ENCODE data around the gene STARD13.

The STARD13 gene

DNA sequence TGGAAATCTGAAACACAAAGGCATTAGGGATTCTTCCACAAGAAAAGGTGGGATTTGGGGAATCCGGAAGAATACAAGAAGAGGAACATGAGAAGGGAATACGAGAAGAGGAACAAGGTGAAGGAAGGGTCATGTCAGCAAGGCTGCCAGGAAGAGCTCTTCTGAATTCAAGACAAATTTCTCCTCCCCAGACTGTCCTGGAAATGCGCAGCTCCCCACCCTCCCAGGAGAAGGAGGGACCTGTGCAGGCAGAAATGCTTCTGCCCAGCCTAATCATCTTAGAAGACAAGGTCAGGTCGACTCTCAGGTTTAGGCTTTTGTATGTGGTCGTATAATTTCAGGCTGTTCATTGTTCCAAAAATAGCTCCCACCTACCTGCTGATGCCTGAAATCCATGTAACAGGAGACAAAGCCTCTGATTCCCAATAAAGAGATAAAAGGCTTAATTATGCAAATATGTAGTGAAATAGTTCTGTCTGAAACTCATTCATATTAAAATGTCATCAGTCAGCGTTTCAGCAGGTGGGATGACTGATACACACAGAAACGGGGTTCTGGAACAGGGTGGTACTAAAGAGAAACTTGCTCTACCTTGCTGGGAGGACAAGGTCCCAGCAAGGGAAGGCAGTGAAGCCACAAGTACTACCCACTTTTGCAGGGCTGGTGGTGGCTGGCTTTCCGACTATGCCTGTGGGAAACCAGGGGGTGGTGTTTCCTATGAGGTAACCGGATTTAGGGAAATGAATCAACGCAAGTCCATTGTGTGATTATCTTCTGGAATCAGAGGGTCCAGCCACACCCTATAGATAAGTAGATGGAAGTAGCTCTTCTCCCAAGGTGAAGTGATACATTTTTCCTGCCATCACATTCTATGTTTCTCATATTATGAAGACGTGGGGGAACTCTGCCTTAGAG lies 193.2 kb downstream of the STARD13 start:
- no peak for DNase-seq (ENCODE audit: low read depth in 2 of 2)

DNA sequence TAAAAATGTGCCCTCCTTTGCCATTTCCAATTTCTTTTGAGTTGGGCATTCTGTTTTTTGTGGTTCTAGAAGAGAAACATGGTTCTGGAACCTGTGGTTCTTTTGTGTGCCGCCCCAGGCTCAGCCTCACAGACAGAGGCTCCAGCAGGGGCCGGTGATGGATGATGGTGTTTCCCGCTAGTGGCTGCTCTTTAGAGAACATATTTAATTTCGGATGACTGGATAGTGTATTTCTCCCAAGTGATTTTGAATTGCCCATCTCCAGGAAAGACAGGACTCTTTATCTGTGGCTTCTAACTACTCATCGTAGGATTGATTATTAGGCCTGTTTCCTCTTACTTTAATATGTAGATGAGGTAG lies 194.2 kb downstream of the STARD13 start:
- no peak for DNase-seq (ENCODE audit: low read depth in 2 of 2)

DNA sequence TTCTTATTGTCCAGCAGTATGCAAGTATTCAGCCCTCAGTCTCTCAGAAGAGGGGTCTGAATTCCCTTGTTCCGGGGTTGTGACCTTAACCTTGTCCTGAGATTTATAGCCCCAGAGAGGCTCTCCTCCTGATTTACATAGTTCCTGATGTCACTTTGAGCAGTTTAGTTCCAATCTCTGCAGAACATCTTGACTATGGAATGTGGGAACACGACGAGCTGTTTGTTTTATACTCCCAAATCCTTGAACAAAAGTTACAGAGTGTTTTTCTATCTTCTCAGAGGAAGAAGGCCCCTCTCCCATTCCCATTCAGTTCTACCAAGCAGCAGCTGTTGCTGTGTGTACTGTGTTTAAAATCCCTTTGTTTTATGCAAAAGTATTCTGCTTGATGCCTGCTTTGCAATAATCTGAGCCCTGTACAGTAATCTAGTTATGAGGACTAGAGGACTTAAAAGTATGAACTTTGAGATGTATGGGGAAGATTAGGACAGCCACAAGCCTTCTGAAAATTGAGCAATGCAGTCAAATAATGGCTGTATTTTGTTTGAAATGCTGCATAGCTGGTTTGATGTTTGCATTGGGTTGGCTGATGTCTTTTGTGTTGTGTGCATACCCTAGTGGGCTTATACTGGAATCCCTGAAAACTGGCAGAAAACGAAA lies 194.7 kb downstream of the STARD13 start:
- DNase-seq (ENCODE audit: low read depth in 2 of 2), result no peak

DNA sequence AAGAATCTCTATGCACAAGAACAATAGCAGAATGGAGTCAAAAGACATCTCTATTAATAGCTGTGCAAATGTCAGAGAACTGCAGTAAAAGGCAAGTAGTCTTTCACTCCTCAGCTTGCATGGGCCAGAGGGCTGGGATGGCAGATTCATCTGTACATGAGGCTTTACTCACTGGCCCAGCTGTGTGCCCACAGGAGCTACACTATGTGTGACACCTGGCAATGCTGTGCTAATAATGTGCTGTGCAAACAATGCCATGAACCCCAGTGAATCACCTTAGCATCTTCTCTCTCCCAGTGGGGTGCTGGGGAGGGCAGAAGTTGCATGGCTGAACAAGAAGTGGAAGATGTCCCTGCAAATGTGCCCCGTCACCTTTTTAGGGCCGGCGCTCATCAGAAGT lies 196.2 kb downstream of the STARD13 start:
- DNase-seq (ENCODE audit: low read depth in 2 of 2), result no peak

DNA sequence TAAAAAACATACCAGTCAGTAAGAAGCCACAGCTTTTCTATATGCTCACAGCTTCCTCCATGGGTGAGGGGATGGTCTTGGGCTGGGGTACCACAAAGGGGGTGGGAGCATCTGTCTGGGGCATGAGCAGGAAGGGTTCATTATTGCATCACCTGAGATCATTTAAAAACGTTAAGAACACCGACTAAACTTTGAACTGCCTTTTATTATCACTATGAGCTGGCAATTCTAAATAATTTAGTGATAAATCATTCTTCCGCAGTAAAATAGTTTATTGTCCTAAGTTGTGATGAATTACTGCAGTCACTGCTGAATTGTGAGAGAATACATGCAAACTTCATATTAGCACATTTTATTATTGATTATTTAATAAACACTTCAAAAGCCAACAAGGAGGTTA lies 197.8 kb downstream of the STARD13 start:
- DNase-seq (ENCODE audit: low read depth in 2 of 2), result no peak

DNA sequence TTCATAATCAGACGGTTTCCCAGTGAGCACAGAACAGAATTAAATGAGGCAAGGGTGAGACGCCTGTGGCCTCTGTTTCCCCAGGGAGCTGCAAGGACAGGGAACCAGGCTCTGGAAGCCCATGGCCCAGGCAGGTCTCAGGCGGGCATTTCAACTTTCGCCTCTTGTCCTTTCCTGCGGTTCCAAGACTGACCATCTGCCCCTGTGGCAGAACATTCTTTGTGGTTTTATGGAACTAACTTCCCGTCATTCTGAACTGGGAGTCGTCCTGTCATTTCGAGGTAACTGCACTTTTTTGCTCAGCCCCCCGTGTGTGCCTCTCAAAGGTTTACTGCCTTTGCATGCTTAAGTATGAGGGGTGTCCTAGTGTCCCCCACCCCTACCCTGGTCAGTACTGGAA lies 198.5 kb downstream of the STARD13 start:
- DNase-seq (ENCODE audit: low read depth in 2 of 2), result no peak

DNA sequence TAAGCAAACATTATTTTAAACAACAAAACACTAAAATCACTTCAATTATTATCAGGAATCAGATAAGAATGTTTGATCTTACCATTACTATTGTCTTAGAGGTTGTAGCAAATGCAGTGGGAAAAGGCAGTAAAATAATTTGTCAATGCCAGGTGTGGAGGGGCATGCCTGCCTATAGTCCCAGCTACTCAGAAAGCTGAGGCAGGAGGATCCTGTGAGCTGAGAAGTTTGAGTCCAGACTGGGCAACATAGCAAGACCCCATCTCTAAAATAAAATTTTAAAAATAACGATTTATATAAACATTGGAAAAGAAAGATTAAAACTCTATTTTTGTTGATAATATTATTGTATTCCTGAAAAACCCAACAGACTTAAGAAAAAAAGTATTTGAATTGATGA lies 202.5 kb downstream of the STARD13 start:
- DNase-seq (ENCODE audit: low read depth in 2 of 2), result no peak

DNA sequence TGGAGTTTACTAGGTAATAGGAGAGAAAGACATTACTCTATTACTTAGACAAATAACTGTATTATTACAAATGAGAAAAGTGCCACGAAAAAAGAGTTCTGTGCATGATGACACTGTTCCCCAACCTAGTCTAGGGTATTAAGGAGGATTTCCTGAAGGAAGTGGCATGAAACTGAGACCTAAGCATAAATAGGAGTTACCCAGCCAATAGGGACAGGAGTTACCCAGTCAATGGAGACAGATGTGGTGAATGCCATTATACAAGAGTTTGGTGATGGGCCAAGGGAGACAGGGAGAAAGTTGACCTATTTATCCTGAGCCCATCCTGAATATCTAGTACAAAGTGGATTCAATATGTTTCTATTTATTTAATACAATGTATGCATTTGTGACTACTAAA lies 203.9 kb downstream of the STARD13 start:
- no peak for DNase-seq (ENCODE audit: low read depth in 2 of 2)

DNA sequence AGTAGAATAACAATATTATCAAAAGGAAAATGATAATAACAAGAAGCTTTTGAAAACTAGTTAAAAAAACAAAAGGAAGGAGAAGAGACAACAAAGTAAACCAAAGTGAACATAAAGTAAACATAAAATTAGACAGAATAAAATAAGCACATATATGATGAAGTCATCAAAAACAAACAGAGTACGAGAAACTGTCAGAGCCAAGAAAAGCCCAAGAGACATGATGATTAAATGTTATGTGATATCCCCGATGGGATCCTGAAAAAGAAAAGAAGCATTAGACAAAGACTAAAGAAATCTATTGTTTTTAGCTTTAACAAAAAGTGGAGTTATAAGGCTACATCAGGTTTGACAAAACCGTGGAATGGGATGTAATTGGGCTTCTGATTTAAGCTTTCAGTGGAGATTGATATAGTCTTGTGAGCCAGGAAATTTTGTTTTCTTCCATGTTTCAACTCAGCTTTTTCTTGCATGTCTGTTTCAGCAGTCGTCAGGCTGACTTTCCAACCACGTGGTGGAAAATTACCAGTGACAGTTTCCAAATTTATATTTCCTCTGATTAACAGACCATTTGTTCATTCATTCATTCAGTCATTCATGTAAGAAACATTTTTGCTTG lies 204.5 kb downstream of the STARD13 start:
- DNase-seq (ENCODE audit: low read depth in 2 of 2), result no peak

DNA sequence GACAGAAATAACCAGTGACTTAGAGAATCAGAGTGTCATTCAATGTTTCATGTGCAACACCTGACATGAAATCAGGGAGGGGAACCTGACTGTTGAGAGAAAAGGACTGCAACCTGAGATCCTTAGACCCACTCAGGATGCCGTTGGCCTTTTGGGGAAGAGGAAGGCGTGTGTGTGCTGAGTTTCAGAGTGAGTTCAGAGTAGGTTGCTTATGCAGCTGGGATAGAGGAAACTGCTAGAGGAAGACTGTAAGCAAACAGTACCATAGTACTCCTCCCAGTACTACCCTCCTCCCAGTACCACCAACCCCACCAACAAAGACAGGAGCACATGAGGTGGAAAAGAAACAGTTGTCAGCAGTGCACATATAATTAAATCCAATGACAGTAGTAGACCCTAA lies 205.6 kb downstream of the STARD13 start:
- no peak for DNase-seq (ENCODE audit: low read depth in 2 of 2)

DNA sequence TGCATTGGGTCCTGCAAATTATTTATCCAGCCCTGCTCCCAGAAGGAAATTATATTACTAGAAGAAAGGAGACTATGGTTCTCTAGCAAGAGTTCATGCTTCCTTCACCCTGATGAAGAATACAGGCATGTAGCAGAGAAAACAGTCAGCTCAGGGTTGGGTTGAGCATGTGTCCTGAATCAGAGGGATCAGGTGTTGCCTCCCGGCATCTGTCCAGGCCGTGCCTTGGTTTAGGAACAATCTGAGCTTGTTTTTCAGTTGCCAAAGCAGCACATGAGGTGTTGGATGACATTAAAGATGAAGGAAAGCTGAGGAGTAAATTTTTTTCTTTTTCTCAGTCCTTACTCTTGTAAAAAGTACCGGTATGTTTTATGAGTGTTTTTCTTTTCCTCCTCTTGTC lies 207.3 kb downstream of the STARD13 start:
- DNase-seq (ENCODE audit: low read depth in 2 of 2), result no peak

DNA sequence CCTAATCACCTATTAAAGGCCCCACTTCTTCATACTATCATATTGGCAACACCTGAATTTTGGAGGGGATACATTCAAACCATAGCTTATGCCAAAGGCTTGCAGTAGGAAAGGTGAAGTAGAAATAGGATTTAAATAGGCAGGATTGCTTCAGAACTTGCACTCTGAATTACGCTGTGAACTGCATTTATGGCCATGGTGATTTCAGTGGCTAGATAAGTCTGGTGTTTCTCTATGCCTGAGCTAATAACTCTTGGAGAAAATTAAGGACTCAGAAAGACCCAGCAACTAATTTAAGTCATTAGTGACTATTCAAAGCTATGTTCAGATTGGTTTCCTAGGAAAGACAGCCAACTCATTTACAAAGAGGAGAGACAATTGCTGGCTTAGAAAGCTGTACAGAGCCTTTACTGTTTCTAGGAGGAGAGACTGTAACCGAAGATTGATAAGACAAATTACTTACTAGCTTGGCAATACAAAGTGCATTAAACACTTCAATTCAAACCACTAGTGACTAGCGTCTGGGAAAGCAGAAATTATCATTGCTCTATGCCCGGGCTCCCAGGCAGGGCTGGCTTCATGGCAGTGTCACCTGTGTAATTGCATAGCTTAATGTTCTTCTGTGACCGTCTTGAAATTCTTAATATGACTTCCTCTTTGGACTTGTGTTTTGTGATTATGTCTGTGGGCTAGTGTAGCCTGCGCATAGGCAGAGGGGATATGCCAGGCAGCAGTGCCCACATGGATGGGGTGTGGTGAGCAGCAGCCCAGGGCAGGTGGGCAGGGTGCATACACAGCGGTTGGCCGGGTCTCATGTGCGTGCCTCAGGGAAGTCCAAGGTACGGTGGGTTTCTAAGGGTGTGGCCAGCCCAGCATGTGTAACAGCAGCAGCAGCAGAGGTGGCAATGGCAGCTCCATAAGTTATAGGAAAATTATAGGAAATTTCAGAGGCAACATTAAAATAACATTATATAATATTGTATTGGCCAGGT lies 209.3 kb downstream of the STARD13 start:
- no peak for DNase-seq (ENCODE audit: low read depth in 2 of 2)

DNA sequence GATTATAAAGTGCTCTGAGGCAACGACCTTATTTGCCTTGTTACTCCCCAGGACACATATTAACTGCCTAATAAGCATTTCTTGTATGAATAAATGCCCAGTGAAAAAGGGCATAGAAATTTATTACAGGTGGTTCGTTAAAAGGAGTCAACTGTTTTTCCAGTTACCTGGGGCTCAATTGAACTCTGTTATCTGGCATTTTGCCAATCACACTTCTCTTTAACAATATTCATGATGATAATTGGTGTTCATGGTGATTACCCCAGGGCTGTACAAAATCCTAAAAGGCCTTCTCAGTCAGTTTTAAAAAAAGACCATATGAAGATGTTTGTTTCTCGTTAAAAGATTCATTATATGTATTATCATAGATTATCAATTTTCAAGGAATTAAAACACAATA lies 212.2 kb downstream of the STARD13 start:
- DNase-seq (ENCODE audit: low read depth in 2 of 2), result no peak

DNA sequence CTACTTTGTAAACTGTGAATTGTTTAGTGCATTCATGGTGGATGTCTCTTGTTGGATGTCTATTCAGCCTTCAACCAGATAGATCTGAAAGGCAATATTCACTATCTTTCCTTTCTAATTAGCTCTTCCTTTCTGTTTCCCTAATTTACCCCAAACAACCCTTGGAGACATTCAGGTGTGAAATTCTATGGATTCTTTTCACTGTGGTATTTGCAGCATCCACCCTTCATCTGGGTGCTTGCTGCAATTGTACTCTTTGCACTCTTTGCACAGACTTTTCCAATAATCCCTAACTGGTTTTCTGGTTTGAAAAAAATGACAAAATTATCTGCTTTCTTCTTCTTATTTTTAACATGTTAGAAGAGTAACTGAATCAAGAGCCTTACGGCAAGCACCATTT lies 212.8 kb downstream of the STARD13 start:
- no peak for DNase-seq (ENCODE audit: low read depth in 2 of 2)

DNA sequence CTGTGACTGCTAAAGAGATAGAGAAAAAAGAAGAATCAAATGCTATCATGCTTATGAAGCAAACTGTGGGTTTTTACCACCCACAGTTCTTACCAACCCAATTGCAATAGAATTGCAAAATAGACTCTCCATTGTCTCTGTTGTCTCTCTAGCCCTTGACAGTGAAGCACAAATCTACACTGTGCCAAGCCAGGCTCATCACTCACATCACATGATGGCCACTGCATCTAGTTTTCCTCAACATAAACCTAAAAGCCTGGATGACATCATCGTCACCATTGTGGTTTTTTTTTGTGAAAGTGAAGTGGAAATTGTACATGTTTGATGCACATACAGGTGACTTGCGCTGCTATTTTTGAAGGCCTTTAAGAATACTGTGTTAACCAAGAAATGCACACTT lies 213.3 kb downstream of the STARD13 start:
- DNase-seq (ENCODE audit: low read depth in 2 of 2), result no peak

DNA sequence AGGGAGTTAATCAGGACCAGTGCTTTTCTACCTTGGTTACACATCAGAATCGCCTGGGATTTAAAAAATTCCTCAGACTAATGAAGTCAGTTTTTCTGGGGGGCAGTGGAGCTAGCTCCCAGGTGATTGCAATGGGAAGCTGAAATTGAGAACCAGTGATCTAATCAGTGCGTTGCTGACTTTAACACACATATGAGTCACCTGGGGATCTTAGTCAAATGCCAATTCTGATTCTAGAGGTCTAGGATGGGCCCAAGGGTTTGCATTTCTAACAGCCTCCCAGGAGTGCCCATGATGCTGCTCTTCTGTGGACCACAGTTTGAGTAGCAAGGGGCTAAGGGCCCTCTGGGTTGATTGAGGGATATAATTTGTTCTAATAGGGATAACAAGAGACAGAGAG lies 214.8 kb downstream of the STARD13 start:
- no peak for DNase-seq (ENCODE audit: low read depth in 2 of 2)

DNA sequence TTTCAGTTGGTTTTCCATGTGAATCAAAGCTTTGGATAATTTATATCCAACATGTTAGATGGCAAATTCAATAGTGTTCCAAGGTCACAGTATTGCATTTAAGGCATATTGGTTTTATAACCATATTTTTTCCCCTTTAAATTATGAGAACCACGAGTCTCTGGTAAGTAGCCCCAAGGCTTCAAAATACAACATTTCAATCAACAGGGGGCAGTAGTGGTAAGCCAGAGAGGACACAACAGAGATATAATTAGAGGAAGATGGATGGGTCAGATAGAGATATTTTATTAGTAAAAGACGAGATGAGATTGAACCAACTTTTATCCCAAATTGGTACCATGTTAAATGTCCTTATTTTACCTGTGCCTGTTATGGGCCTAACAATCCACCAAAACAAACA lies 216.2 kb downstream of the STARD13 start:
- DNase-seq (ENCODE audit: low read depth in 2 of 2), result no peak

DNA sequence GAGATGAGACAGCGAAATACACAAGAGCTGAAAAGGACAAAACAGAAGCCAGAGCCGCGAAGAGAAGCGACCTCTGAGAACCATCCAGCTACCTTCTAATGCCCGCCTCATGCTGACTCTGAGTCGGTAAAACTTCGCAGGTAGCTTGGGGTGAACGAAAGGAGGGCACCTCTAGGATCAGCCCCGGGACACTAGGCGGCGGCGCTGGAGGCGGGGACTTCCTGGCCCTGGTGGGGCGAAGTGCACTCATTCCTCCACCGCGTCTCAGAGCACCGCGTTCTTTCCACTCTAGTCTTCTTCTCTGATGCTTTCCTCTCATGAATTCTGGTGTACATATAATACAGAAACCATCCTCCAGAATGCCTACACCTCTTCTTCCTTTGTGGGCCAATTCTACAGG lies 219.2 kb downstream of the STARD13 start:
- DNase-seq (ENCODE audit: low read depth in 2 of 2), result no peak

DNA sequence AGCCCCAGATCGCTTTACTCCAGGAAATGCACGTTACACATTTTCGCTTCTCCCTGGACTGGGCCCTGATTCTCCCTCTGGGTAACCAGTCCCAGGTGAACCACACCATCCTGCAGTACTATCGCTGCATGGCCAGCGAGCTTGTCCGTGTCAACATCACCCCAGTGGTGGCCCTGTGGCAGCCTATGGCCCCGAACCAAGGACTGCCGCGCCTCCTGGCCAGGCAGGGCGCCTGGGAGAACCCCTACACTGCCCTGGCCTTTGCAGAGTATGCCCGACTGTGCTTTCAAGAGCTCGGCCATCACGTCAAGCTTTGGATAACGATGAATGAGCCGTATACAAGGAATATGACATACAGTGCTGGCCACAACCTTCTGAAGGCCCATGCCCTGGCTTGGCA lies 224.7 kb downstream of the STARD13 start:
- DNase-seq (ENCODE audit: low read depth in 2 of 2), result no peak

DNA sequence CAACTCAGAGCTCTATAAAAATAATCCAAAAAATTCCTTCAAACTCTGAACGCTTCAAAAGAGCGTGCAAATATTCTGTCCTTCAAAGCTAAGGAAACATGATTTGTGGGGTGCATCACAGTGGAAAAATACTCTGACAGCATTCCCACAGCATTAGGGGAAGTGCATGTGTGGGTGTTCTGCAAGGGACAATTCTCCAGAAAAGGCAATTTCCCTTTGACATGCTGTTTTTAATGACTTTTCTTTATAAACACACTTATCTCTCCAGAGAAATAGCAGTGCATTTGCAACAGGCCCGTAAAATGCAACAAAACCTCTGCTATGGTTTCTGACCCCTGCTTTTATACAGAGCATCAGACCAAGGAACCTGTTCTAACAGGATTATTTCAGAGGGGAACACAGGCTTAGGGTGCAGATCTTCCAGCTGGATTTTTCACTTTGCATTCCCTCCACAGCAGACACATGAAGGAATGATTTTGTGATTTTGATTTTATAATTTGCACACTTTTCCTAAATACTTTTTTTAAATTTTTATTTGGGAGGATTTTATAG lies 226.7 kb downstream of the STARD13 start:
- DNase-seq (ENCODE audit: low read depth in 2 of 2), result no peak

DNA sequence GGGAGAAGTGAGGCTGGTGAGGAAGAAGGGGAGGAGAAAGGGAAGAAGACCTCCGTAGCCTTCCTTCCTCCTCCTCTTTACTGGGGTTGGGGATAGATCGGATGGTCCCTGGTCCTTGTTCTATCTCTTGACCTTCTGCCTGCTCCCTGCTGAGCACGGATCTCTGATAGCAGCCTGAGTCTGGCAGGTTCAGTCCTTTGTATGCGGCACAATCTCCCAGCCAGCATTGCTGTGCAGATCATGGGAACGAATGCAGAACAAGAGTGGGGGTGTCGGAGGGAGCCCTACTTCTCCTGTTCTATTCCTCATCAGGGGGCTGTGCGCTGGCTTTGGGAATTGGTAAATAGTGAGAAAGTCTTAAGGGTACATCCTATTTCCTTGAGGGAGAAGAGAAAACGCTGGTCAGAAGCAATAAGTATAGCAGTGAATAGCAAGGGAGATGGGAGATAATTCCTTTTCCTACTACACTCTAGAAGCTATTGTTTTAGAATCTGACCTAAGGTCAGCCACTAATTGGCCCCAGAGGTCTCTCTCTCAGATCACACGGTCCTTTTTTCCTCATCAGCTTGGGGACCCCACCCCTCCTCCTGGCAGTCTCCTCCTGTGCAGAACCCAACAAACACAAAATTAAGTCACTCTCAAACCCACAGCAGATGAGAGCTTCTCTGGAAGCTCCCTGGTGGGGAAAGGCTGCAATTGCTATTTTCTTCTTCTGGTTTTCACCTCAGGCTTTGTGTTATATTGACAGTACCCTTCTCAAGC lies 228.4 kb downstream of the STARD13 start:
- DNase-seq (ENCODE audit: low read depth in 2 of 2), result no peak
